NCI-H1092 (cell line): Measurements from ENCODE around the gene ADAMTS6.
A peak's percentile ranks its signal among the peaks of the same experiment; 100 is the strongest.
"Not testable (repeated sequence)": the region's sequence is repeated elsewhere in the genome, so short reads cannot be mapped to it uniquely, and the experiment has no call there.

Source experiments
- DNase-seq: peaks from one replicate; lab custom pipeline; 2025; lab: John Stamatoyannopoulos, UW

The ADAMTS6 gene

DNA sequence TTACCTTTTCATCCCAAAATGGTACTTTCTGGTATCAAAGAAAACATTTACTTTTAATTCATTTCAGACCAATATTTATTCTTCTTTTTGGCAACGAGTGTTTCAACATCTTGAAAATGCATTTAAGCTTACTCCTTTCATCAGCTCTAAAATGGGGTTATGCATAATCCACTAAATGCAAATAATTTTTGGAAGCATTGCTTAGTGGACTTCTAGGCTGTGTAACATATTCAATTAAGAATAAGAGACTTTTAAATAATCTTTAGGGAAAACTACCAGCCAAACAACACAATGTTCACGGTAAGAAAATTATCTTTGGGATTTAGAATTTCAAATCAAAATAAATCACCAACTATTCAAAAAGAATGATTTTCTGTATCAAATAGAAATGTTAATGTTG lies 118.2 kb downstream of the ADAMTS6 start:
- DNase-seq = no peak

DNA sequence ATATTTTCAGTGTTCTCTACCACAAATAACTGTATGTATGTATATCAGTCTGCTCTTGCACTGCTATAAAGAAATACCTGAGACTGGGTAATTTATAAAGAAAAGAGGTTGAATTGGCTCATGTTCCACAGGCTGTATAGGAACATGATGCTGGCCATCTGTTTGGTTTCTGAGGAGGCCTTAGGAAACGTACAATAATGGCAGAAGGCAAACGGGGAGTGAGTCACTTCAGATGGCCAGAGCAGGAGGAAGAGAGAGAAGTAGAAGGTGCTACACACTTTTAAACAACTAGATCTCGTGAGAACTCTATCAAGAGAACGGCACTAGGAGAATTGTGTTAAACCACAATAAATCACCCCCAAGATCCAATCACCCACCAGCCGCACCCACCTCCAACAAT lies 121.7 kb downstream of the ADAMTS6 start:
- no peak for DNase-seq

DNA sequence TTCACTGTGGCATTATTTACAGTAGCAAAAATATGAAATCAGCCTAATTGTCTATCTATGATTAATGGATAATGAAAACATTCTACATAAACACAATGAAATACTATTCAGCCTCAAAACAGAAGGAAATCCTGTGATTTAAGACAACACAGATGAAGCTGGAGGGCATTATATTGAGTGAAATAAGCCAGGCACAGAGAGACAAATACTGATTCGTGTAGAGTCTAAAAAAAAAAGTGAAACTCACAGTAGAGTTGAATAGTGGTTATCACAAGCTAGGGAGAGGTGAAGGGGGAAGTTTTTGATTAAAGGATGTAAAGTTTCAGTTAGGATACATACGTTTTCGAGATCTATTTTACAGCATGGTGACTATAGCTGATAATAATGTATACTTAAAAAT lies 122.2 kb downstream of the ADAMTS6 start:
- DNase-seq = no peak

DNA sequence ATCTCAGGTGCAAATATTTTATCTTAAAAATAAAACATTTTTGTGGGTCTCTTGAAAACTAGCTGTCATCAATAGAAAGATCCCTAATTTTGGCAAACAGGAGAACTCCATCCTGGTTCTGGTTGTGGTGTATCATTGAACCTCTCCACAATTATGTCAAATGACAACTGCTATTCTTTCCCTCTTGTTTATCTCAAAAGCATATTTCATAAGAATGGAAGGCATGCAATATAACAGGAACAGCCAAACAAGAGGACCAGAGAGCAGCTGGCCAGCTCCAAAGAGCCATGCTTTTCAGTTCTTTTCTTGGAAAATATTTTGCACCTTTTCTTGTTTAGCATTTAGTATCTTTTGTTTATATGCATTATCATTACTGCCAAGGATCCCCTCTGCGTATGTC lies 125.4 kb downstream of the ADAMTS6 start:
- DNase-seq = no peak

DNA sequence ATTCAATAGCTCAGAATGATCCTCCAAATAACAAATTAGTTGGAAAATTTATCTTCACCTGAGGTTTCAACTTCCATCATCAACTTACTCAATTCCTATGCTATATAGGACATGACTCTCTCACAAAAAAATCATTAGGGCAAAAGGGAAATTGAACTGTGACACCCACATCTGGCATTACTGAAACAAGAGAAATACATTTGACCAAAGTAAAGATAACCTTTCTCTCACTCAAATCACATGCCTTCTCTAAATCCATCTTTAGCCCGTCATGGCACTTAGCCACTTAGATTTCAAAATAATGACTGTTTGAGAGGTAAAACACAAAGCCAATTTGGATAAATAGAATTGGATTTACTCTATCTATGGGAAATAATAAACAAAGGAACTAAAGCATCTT lies 126.4 kb downstream of the ADAMTS6 start:
- no peak for DNase-seq

DNA sequence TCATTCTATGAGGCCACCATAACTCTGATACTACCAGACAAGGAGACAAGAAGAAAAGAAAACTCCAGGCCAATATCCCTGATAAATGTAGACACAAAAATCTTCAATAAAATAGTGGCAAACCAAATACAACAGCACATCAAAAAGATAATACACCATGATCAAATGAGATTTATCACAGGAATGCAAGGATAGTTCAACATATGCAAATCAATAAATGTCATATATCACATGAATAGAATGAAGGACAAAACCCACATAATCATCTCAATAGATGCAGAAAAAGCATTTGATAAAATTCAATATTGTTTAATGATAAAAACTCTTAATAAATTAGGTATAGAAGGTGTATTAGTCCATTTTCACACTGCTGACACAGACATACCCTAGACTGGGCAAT lies 139.9 kb downstream of the ADAMTS6 start:
- DNase-seq = no peak

DNA sequence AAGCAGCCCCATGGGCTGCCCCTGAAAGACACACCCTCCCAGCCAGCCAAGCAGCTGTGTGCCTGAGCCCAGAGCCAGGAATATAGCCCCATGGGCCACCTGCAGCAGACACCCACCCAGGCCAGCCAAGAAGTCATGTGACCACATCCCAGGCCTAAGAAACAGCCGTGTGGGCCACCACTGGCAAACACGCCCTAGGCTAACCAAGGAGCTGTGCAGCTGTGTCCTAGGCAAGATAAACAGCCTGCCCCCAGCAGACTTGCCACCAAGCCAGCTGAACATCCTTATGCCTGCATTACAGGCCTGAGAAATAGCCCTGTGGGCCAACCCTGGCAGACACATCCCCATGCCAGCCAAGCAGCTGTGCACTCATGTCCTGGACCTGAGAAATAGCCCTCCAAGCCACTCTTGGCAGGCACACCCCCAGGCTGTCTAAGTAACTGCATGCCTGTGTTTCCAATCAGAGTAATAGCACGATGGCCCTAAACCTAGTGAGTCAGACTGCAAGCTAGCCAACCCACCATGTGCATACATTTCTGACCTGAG lies 143.0 kb downstream of the ADAMTS6 start:
- no peak for DNase-seq

DNA sequence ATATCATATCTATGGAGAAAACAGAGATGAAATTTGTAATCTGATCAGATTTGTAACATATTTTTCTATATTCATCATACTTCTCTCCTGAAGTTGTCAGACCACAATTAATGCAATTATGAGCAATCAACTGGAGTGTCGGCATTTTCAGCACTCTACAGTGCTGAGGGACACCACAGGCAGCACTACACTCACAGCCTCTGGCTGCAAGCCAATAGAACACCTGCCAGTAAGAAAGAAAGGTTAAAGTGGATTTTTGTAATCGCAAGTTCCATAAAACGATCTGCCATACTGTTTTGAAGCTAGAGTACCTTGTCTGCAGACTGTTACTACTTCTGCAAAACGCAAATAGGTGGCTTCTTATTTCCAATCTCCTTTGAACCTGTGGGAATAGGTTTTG lies 147.6 kb downstream of the ADAMTS6 start:
- peak; percentile 23 for DNase-seq

DNA sequence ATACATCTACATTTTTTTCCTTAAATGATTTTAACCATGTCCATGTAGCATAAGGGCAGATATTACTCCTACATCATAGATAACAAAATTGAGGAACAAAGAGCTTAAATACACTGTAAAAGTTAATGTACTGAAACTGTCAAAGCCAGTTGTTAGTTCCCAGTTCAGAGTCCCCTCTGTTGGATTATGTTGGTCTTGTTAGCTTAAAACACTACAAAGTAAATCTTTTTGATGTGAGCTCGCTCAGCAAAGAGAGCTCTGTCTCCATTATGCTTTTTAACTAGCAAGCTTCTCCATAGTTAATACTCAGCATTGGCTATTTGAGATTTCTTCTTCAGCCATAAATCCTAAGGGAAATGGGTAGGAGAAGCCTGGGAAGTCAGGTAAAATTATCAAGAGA lies 149.1 kb downstream of the ADAMTS6 start:
- DNase-seq = no peak

DNA sequence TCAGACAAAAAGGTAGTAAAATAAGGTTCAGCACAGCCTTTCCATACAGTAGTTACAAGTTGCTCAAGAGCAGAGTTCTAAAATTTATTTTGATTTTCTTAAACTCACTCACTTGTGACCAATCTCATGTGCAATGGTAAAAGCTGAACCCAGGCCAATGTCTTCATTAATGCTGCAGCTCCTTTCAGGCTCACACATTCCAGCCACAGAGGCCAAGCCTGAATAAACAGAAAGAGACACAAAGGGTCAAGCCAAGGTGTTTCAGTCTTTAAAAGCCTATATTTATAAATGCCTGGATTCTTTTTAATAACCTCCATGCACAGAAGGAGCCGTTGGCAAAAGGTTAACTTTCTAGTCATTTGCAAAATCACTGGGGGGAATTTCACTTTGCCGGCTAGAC lies 152.5 kb downstream of the ADAMTS6 start:
- no peak for DNase-seq

DNA sequence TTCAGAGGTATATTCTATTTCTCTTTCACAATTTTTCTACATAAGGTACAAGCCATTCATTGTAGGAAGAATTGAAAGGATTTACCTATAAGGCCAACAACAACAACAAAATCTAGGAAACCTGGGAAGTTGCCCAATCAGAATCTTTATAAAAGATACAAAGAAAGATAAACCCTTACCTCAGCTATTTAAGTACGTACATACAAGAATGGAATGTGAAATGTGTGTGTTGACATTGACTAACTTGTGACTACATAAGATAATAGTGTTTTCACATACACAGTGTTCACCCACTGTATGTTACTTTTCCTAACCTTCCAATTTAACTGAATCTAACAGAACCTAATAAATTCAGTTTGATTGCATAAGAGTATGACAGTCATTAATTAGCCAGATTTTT lies 154.1 kb downstream of the ADAMTS6 start:
- DNase-seq = no peak

DNA sequence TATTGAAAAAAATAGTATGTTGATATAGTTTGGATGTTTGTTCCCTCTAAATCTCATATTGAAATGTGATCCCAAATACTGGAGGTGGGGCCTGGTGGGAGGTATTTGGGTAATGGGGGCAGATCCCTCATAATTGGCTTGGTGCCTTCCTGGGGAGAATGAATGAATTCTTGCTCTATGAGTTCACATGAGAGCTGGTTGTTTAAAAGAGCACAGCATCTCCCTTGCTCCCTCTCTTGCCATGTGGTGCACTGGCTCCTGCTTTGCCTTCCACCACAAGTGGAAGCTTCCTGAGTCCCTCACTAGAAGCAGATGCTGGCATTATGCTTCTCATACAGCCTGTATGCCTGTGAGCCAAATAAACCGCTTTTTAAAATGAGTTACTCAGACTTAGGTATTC lies 154.8 kb downstream of the ADAMTS6 start:
- no peak for DNase-seq

DNA sequence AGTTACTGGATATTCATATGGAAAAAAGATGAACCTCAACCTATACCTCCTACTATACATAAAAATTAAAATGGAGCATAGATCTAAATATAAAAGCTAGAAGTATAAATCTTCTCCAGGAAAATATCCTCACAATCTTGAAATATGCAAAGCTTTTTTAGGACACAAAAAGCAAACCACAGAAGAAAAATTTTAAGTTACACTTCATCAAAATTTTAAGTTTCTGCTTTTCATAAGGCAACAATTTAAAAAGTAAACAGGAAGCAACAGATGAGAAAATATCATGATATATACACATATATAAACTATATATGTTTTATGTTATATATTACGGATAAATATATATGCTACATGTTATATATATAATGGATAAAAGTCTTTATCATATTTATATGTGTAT lies 157.5 kb downstream of the ADAMTS6 start:
- no peak for DNase-seq

DNA sequence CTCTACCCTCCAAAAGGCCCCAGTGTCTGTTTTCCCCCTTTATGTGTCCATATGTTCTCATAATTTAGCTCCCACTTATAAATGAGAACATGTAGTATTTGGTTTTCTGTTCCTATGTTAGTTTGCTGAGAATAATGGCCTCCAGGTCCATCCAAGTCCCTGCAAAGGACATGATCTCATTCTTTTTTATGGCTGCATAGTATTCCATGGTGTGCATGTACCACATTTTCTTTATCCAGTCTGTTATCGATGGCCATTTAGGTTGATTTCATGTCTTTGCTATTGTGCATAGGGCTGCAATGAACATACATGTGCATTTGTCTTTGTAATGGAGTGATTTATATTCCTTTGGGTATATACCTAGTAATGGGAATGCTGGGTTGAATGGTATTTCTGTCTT lies 161.0 kb downstream of the ADAMTS6 start:
- not testable (repeated sequence) for DNase-seq

DNA sequence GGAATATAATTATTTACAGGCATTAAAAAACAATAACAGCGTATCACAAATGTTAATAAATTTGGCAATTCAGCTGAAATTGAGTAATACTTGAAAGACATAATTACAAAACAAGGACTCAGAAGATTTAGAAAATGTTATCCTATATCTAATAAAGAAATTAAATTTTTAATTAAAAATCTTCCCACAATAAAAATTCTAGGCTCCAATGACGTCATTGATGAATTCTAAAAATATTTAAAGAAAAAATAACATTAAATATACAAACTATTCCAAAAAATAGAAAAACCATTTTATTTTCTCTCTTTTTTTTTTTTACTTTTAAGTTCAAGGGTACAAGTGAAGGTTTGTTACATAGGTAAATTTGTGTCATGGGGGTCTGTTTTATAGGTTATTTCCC lies 161.5 kb downstream of the ADAMTS6 start:
- DNase-seq = no peak

DNA sequence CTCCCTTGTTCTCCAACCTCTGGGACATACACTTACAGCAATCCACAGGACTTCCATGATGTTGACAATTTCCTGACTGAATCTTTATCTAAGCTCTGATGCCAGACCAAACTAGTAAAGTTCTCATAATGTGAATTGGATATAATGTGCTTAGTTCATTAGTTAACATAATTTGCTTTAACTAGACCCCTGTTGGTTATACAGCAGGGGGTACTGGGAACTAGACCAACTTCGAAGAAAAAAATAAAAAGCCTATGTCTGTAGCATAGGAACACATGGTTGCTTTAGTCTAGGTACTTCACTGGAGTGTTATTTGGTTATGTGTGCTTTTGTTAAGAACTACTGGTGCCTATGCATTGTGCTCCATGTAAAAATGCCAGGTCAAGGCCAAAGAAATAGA lies 173.8 kb downstream of the ADAMTS6 start:
- no peak for DNase-seq

DNA sequence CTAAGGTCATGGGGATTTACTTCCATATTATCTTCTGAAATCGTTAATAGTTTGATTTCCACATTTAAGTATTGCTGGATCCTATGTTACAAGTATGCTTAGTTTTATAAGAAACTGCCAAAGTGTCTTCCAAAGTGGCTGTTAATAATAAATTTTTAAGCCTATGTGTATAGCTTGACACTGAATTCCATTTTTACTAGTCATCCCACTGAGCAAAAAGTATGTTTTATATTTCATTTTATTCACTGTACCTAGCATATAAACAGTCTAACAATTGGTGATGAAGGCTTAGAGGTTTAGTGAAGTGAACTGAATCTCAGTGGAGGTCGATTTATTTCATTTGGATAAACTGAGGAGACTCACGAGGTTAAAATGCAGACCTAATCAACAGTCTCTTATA lies 174.6 kb downstream of the ADAMTS6 start:
- DNase-seq = no peak

DNA sequence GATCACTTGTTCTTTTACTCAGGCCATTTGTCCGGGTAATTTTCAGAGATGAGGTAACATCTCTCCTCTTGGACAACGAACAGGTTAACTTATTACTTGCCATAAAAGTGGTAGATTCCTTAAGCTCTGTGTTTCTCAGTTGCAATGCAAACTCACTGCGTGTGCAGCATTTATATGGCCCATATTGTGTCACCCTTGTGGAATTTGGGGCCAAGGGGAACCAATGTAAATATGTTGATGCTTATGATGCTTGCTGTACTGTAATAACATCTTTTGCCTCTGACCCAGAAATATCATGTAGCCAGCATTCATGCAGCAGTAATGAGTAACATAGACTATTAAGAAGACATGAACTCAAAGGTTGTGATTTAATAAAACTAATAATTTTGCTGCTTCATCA lies 175.8 kb downstream of the ADAMTS6 start:
- no peak for DNase-seq

DNA sequence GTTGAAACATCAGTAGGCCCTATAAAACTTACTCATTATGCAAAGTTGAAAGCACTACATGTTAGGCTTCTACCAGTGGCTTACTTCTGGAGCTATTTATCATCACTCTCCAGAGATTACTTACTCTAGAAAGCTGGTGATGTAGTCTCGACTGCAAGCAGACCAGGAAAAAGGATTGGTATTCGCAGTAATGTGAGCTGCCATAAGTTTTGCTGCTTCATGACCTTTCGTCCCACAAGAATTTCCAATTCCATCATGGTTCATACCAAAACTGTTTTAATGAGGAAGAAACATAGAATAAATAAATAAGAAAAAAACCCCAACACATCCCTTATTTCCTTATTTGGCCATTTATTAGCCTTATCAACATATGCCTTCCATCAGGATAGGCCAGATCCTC lies 181.9 kb downstream of the ADAMTS6 start:
- no peak for DNase-seq

DNA sequence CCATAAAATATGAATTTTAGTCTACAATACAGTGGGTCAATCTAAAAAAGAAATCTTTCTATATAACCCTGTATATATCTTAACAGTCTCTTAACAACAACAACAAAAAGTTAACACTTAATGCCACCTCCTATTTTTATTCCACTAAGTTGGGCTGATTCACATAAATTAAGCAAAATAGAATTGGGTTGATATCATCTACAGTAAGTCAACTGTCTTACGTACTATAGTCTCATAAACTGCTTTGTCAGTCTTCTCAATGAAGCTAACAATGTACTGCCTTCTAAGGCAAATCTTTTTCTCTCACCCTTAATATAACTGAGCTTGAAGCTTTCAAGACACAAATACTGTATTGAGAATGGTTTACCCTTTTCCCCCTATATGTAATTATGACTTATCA lies 185.7 kb downstream of the ADAMTS6 start:
- no peak for DNase-seq

DNA sequence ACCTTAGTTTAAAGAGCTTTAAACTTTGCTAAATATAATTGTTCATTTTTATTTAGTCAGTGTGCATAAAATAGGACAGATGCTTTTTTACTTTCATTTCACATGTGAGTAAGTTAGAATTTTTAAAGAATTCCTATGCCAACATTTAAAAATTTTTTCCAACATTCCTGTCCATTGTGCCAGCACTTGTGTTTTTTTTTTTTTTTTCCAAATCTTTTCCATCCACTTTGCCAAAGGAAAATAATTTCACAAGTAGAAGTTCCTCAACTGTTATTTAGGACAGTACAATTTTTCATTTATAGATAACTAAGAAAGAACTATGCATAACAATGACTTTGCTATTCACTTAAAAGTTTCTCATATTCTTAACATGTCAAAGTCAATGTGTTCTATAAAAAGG lies 189.5 kb downstream of the ADAMTS6 start:
- DNase-seq = no peak

DNA sequence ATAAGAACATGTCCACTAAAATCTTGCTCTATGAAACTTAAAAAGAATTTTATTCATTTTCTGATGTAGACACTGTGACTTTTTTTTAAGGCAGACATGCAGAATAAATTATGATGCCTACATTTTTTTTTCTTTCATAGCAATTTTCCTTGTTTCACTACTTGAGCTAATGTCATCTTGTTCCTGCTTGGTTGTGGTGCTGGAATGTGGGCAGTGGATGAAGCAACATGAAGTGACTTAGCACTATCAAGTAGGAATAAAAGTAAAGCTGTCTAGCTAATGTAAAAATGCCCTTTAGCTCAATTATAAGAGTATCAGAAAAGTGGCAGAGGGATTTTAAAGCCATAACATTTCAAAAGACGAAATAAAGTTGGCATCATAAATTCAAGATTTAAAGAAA lies 191.0 kb downstream of the ADAMTS6 start:
- DNase-seq = no peak

DNA sequence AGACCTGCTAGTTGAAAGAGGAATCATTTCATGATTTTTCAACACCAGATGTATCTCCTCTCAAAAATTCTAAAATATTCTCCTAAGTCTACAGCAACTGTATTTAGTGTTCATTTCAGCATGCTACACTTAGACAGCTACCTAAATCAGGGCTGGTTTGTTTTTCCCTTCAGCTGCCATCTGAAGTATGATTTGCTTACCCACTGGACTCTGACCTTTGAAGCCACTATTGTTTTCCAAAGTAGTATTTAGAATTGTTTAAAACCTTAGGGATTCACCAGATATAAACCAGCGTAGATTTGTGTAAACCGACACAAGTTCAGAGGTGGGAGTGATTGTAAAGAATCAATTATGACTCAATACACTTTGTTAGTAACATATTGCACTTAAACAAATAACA lies 193.1 kb downstream of the ADAMTS6 start:
- no peak for DNase-seq

DNA sequence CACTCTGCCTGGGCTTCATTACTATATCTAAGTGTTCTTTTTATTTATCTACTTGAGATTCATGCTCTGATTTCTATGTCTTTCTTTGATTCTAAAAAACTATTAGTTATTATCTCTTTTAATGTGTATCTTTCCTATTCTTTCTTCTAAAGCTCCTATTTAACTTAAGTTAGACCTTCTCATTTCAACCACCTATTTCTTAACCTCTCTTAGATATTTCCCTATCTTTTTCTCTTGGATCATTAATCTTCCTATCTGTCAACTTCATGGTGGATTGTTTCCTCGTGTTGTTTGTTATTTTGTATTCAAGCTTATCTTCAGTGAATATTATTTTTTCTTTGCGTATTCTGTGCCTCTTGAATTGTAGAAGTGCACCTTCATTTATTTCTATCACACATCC lies 202.1 kb downstream of the ADAMTS6 start:
- DNase-seq = no peak
